Neural cell (in vitro differentiated cells): ENCODE data around the gene MGA. TPM values are rescaled to one million over a fixed set of nuclear protein-coding genes. Genes with fewer than 3 reads are reported as not detected.
A peak's percentile ranks its signal among the peaks of the same experiment; 100 is the strongest.

Source experiments
- H2AFZ ChIP-seq: fragments of 200-600, 300-800 bp; sonication (generic), shearing (Covaris generic); 2 replicates; pipeline ENCODE4 v1.6.0; 2014; ENCODE audit warnings: low read depth, mild to moderate bottlenecking, antibody characterized with exemption, low read length, moderate library complexity
- H3F3A ChIP-seq: fragments of 200-600 bp; shearing (Covaris generic); 2 replicates; pipeline ENCODE4 v1.6.1; 2016; ENCODE audit warnings: mild to moderate bottlenecking, moderate library complexity, mixed read lengths, antibody characterized with exemption, low read length; ENCODE audit not compliant: insufficient read depth, poor library complexity, severe bottlenecking
- H3K27ac ChIP-seq: fragments of 200-600, 300-800 bp; sonication (generic), shearing (Covaris generic); 2 replicates; pipeline ENCODE4 v1.5.1; 2014; ENCODE audit warnings: mild to moderate bottlenecking, low read length, moderate library complexity
- H3K27me3 ChIP-seq: fragments of 300-800, 200-600 bp; sonication (generic), shearing (Covaris generic); 2 replicates; pipeline ENCODE4 v1.6.0; 2014; ENCODE audit warnings: mild to moderate bottlenecking, low read depth, low read length, moderate library complexity; ENCODE audit not compliant: insufficient read depth
- H3K36me3 ChIP-seq: fragments of 300-800, 200-600 bp; sonication (generic), shearing (Covaris generic); 2 replicates; pipeline ENCODE4 v1.5.1; 2014; ENCODE audit warnings: mild to moderate bottlenecking, antibody characterized with exemption, low read length, moderate library complexity; ENCODE audit not compliant: insufficient read depth
- H3K4me2 ChIP-seq: fragments of 300-800, 200-600 bp; sonication (generic), shearing (Covaris generic); 2 replicates; pipeline ENCODE4 v1.6.0; 2014; ENCODE audit warnings: mild to moderate bottlenecking, low read length
- H3K4me3 ChIP-seq: fragments of 300-800, 200-600 bp; sonication (generic), shearing (Covaris generic); 2 replicates; pipeline ENCODE4 v1.5.1; 2014; ENCODE audit warnings: mild to moderate bottlenecking, low read length, moderate library complexity
- H3K79me2 ChIP-seq: fragments of 200-600 bp; shearing (Covaris generic); replicated peaks from 2 replicates; pipeline ENCODE4 v1.6.0; 2014; ENCODE audit warnings: mild to moderate bottlenecking, low read length, moderate library complexity; ENCODE audit not compliant: insufficient read depth
- H3K9ac ChIP-seq: fragments of 300-800, 200-600 bp; sonication (generic), shearing (Covaris generic); 2 replicates; pipeline ENCODE4 v1.6.1; 2016; ENCODE audit warnings: mild to moderate bottlenecking, low read length, mixed read lengths
- H3K9me2 ChIP-seq: fragments of 200-600 bp; shearing (Covaris generic); 2 replicates; pipeline ENCODE4 v1.6.1; 2016; ENCODE audit warnings: mild to moderate bottlenecking, low read length, mixed read lengths; ENCODE audit not compliant: insufficient read depth
- H3K9me3 ChIP-seq: fragments of 200-600, 300-800 bp; sonication (generic), shearing (Covaris generic); 2 replicates; pipeline ENCODE4 v1.6.1; 2016; ENCODE audit warnings: mild to moderate bottlenecking, mixed run types, low read length, moderate library complexity, mixed read lengths
- H4K20me1 ChIP-seq: fragments of 200-600 bp; shearing (Covaris generic); 2 replicates; pipeline ENCODE4 v1.6.1; 2016; ENCODE audit warnings: mild to moderate bottlenecking, mixed run types; ENCODE audit not compliant: insufficient read depth
- CTCF ChIP-seq: fragments of 450-650 bp; IDR thresholded peaks from 2 replicates; pipeline ENCODE4 v1.5.1; 2014; ENCODE audit warnings: antibody characterized with exemption, mild to moderate bottlenecking, moderate library complexity; ENCODE audit not compliant: poor library complexity, severe bottlenecking
- EP300 ChIP-seq: fragments of 450-650 bp; conservative IDR thresholded peaks from 2 replicates; pipeline ENCODE4 v1.6.1; 2014; ENCODE audit warnings: antibody characterized with exemption, mild to moderate bottlenecking, moderate library complexity; ENCODE audit not compliant: poor library complexity, severe bottlenecking
- EZH2 ChIP-seq: fragments of 200-600, 300-800 bp; shearing (Covaris generic), sonication (generic); IDR thresholded peaks from 2 replicates; pipeline ENCODE4 v1.6.1; 2014; ENCODE audit warnings: antibody characterized with exemption, low read length, borderline replicate concordance, mild to moderate bottlenecking; ENCODE audit not compliant: insufficient read depth, poor library complexity, severe bottlenecking
- MXI1 ChIP-seq: fragments of 450-650 bp; conservative IDR thresholded peaks from 2 replicates; pipeline ENCODE4 v1.6.1; 2014; ENCODE audit warnings: antibody characterized with exemption, mild to moderate bottlenecking; ENCODE audit not compliant: poor library complexity, severe bottlenecking
- POLR2AphosphoS5 ChIP-seq: IDR thresholded peaks from 2 replicates; pipeline ENCODE4 v1.6.1; 2012
- RAD21 ChIP-seq: fragments of 450-650 bp; conservative IDR thresholded peaks from 2 replicates; pipeline ENCODE4 v1.6.1; 2014; ENCODE audit warnings: antibody characterized with exemption, mild to moderate bottlenecking, moderate library complexity
- REST ChIP-seq: IDR thresholded peaks from 2 replicates; pipeline ENCODE4 v1.6.1; 2012; ENCODE audit warnings: borderline replicate concordance
- SMC3 ChIP-seq: fragments of 450-650 bp; conservative IDR thresholded peaks from 2 replicates; pipeline ENCODE4 v1.6.1; 2014; ENCODE audit warnings: antibody characterized with exemption, mild to moderate bottlenecking, moderate library complexity; ENCODE audit not compliant: poor library complexity
- TAF1 ChIP-seq: IDR thresholded peaks from 2 replicates; pipeline ENCODE4 v1.6.1; 2012; ENCODE audit warnings: low read depth
- polyA plus RNA-seq: library from polyadenylated mRNA; depleted of rRNA; stranded (reverse); fragments of >200 nt; gene quantifications from 2 replicates; pipeline ENCODE4 v1.2.3, GENCODE V29; 2014

The MGA gene
- polyA plus RNA-seq, 1 donor from 2014 or later: 13.2 TPM

DNA sequence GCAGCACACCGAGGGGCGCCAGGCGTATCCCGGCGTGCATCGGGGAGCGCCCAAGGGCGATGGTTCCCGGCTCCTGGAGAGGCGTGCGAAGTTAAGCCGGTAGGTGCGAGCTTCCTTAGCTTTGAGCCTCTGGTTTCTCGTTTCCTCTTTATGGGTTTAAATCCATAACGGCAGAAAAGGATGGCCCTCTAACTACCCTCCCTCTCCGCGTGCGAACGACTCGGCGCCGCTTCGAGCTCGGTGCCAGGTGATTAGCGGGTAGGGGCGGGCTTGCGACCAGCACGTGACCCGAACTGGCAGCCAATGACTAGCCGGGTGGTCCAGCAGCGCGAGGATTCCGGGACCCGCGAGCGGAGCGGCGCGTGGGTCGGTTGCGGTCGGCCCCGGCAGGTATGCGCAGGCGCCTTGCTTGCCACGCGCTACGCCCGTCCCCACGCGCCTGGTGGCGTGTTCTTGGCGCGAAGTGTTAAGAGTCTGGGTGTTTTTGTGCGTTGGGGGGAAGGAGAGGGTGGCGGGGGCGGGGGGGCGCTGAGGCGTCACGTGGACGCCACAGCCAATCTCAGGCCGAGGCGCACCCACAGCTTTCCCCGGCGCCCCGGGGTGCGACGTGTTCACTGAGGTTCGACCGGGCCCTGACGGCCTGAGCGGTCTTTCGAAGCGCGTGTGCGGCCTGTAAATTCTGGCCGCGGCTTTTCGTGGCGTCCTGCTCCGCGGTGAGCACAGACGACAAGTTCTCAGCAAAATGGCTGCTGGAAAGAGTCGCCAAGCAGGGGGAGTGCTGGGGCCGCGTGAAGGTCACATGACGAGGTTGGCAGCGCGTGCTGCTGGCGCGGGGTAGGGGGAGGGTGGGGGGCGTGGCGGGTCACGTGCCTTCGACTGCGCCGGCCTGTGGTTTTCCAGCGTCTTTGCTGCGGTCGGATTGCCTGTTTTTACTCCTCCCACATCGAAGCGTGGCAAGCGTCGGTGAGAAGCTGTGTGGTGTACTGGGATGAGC, 38.7 kb upstream of the MGA start:
- Histone ChIP-seq H3F3A (no peaks in the 10 kb centered on the region), H3K9me2 (no peaks in the 10 kb centered on the region), H3K9me3 (peaks cover 4% of the 10 kb centered on the region), H3K9ac (peak overlapping the region; percentile 61), H3K4me3 (peak overlapping the region; percentile 76), H3K79me2 (no peaks in the 10 kb centered on the region), H3K27me3 (no peaks in the 10 kb centered on the region), H3K36me3 (no peaks in the 10 kb centered on the region), H3K4me2 (peak overlapping the region; percentile 49), H3K27ac (peak overlapping the region; percentile 59), H4K20me1 (no peaks in the 10 kb centered on the region), H2AFZ (peak overlapping the region; percentile 62)
- TF ChIP-seq SMC3: no peak
- peak; percentile 87 for TF ChIP-seq MXI1
- TF ChIP-seq EZH2: no peak
- peak; percentile 40 for TF ChIP-seq REST
- TF ChIP-seq POLR2AphosphoS5: peak; percentile 56
- peak; percentile 24 for TF ChIP-seq EP300
- TF ChIP-seq RAD21: peak; percentile 24
- TF ChIP-seq CTCF: no peak
- no peak for TF ChIP-seq TAF1

- H2AFZ ChIP-seq: no peak overlapping the region
- H3K4me2 ChIP-seq: no peak overlapping the region
- H3K9ac ChIP-seq: no peak overlapping the region
- H3K27me3 ChIP-seq: no peaks in the 10 kb centered on the region
- no peak for TF ChIP-seq RAD21
- no peak for TF ChIP-seq CTCF
- no peak for TF ChIP-seq MXI1
- no peak for TF ChIP-seq EZH2
- no peak for TF ChIP-seq SMC3
- TF ChIP-seq POLR2AphosphoS5: no peak
- no peak for TF ChIP-seq TAF1
- no peak for TF ChIP-seq REST
- no peak for TF ChIP-seq EP300
- H3K9me2 ChIP-seq: no peaks in the 10 kb centered on the region
- H3K36me3 ChIP-seq: no peaks in the 10 kb centered on the region
- H4K20me1 ChIP-seq: no peaks in the 10 kb centered on the region
- no peaks in the 10 kb centered on the region for H3F3A ChIP-seq
- no peak overlapping the region for H3K27ac ChIP-seq
- no peak overlapping the region for H3K4me3 ChIP-seq
- no peaks in the 10 kb centered on the region for H3K9me3 ChIP-seq
- no peaks in the 10 kb centered on the region for H3K79me2 ChIP-seq
These were observed 37.3 kb upstream of the MGA start for GRCh38 chr15:41622901-41623300.
